Measurements from ENCODE around the gene PRDM16.

The PRDM16 gene

DNA sequence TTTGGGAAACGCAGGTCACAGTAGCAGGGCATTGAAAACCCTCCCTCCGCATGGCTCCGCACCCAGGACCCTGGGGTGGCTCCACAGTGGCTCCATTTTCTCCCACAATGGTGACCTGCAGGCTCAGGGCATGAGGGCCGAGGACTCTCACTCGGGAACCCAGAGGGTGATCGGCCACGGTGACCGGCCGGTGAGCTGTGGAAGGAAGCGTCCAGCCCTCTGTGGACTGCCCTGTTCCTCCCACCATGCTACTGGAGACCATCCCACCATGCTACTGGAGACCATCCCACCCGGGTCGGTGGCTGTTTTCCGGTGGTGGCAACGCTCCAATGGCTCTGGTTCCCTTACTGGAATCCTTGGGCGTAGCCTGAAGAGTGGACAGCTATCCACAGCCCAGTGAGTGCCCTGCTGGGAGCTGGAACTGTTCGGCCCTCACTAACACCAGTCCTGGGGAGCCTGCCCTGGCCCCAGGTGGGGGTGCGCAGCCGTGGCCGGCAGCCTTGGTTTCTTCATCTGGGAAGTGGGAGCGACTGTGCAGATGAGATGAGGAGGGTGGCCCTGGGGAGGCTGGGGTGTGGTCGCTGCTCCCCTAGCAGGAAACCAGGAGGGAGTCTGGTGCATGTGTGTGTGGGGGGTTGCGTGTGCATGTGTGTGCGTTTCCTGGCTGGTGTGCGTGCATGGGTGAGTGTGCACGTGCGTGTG is 59.6 kb downstream of the PRDM16 start:
- no peak for DNase-seq

DNA sequence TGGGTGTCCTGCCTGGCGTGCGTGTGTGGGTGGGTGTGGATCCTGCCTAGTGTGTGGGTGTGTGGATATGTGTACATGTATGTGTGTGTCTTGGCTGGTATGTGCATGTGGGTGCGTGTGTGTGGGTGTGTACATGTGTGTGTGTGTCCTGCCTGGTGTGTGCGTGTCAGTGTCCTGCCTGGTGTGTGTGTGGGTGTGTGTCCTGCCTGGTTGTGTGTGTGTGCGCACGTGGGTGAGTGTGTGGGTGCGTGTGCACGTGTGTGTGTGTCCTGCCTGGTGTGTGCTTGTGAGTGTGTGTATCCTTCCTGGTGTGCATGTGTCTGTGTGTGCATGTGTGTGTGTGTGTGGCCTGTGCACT is 60.1 kb downstream of the PRDM16 start:
- no peak for DNase-seq

DNA sequence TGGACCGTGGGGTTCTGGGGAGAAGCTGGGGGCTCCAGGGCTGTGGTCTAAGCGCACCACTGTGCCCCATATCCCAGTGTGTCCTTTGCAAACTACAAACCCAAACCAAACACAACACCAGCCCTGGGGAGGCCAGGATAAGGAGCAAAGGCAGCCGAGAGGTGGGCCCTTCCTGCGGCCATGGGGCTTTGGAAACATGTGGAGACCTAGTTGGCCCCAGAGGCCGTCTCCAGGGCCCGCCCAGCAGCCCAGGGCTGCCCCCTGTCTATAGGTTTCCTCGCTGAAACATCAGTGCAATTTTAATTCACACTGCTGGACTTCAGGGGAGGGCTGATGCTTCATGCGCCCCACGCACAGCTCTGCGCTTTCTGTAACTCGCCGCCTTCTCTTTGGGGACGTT is 61.3 kb downstream of the PRDM16 start:
- no peak for DNase-seq

DNA sequence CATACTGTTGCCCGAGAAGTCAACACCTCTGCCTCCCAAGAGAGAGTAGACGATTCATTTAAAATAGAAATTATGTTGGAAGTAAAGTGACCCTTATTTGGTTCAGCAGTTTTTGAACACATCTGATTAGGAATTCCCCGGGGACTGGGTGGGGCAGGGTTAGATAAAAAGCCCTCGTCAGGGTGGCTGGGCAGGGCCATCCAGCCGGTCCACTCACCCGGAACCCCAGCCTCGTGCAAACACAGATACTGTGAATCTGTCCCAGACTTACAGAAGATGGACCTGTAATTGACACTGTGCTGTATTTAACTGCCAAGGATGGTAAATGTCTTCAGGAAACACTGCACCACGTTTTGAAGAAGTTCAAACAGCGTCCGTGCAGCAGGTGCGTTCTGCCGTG is 63.7 kb downstream of the PRDM16 start:
- DNase-seq = no peak

DNA sequence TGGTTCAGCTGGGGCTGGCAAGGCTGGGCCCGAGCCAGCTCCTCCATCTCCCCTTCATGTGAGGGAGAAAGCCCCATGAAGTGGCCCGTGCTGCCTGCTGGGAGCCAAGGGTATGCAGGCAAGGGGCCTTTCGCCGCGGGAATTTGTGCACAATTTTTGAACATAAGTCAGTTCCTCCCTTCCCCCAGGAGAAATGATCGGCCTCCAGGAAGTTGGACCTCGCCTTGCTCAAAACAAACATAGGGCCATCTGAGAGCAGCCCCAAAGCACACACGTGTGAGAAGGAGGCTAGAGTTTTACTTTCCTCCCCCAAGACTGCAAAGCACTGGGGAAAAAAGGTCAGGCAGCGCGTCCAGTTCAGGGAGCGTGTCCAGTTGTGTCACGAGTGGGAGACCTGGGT is 64.7 kb downstream of the PRDM16 start:
- no peak for DNase-seq

DNA sequence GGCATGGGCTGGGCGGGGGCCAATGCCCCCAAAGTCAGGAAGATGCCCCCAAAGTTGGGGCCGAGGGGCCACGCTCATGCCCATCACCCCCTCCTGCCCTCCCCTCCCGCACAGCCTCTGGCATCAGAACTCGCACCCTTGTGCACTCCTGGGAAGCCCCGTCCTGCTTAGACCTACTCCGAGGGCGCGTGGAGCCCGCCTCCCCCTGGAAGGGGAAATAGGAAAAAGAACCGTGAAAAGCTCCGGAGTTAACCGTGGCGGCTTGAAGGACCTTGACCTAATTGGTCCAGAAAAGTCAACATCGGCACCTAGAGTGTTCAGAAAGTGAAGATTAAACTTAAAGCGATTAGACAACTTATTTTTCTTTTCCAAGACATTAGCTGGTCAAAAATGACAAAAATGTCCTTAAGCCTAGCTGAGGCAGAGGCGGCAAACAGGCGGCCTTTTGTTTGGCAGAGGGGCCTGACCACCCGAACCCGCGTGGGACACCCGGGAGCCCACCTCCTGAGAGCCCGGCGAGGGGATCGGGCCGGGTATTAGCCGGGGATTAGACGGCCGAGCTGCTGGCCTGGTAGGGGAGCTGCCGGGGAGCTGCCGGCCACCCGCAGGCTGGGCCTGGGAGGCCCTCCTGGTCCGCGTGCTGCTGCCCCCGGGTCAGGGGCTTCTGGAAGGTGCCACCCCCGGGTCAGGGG is 65.5 kb downstream of the PRDM16 start:
- DNase-seq = no peak

DNA sequence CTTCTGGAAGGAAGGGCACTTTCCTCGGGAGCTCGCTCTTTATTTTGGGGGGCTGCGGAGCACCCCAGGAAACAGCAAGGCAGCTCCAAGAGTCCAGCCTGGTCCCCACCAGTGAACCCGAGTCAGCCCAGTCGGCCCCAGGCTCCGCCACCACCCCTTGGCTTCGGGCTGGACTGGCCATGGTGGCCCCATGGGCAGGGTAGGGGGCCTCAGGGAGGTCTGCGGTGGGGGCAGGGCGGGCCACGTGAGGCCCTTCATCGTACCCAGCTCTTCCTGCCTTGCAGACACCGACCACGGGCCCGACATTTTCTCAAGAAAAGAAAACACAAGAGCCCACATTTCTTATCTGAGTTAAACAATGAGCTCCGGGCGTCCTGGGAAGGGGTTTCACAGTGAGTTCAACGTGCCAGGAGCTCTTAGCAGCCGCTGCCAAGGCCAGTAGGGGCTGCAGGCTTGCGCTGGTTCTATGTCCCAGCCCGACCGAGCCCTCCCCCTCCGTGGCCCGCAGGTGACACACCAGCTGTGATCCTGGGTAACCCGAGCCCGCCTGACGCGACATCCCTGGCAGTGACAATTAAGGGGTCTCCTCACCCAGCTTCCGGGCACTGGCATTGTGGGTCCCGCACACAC is 66.2 kb downstream of the PRDM16 start:
- DNase-seq = no peak

DNA sequence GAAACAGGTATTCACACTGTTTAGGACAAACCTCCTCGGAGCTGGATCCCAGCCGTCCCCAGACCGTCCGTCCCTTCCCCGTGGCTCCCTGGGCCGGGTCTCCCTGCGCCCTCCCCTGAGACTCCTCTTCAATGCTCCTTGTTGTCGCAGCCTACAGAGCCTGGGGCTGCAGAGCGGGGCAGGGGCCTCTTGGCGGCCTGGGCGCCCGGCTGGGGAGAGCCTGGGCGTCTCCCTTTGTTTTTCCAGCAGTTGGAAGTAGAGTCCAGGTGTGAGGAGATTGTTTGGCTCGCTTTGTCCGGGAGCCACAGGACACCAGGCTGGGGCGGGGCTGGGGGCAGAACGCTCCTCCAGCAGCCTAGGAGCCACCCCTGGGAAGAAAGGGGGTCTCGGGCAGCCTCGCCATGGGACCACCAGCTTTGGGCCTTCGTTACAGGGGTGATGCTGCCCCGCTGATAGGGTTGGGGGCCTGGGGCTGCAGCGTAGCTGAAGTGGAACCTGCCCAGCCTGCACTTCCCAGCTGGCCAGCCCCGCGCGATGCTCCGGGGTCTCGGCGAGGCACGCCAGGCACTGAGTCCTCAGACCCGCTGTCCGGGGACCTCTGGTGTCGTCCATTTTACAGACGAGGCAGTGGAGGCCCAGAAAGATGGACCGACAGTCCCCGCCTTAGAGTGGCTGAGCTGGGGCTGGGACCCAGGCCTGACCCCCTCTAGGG is 66.9 kb downstream of the PRDM16 start:
- DNase-seq = no peak

DNA sequence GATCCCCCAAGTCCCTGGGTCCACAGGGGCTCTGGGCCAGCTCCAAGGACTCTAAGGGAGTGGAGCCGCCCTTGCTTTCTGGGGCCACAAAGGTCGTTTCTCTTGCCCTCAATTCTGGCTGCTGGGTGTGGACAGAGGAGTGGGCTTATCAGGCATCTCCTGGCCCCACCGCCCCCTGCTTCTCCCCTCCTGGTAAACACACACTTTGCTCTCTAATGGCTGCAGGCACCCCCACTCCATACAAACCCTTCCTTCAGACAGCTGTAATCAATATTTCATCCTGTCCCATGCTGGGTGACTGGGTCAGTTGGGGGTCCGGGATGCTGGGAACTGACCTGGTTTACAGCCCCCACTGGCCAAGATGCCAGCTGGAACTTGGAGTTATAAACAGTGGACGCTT is 67.5 kb downstream of the PRDM16 start:
- no peak for DNase-seq

DNA sequence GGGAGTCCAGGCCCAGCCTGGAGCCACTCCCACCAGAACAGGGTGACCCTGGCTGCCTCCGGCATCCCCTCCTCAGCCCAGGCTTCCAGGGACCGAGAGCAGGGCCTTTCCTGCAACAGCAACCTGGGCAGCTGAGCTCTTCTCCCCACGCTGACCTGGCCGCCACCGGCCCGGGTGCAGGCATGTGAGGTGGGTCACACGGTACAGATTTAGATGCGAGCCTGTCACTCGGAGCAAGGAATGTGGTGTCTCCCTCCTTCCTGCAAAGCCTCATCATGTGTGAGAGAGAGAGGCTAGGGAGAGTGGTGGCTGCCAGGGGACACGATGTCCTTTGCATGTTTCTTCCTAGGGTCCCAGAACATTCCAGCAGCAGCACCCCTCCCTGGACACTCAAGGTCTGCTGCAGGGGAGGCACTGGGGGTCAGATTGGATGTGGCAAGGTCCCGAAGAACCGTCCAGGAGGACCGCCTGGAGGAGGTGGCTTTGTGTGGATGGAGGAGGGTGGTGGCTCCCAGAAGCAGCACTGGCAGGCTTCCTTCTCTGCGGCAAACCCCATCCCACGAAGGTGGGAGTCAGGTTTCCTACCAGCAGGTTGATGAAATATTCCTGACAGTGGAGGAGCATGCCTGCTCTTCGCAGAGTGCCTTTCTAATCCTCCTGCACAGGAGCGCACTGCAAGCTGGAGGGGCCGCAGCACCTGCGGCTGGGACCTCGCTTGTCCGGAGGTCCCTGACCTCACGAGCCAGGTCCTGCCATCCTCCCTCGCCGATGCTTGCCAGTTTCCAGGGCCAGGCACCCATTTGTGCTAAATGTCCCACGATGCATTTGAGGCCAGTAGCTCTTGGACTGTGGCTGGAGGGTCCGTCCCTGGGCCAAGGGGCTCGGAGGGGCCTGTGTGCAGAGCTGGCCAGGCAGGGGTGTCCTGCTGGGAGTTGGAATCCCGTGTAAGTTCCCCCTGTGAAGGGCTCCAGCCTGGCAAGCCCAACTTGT is 68.4 kb downstream of the PRDM16 start:
- no peak for DNase-seq

DNA sequence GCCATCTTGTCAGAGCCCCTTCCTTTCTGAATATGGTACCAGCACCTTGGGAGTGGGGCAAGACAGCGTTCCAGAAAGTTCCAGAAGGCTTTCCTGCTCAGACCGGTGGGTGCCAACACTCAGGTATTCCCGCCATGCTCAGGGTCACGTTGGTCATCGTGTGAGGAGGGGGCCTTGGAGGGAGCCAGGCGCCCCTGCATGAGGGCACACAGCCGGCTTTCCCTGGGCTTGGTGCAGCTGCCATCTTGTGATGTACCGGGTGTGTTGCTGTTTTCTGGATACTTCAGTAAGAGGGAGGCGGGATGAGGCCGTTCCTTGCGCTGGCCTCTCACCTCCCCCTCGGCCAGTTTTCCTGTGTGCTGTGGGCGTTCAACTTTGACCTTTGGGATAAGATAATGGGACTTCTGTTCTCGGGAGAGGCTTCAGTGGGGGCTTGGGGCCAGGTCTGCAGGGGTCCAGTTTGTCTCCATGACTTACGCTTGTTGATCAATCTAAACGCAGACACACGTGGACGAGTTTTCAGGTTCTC is 69.7 kb downstream of the PRDM16 start:
- DNase-seq = no peak

DNA sequence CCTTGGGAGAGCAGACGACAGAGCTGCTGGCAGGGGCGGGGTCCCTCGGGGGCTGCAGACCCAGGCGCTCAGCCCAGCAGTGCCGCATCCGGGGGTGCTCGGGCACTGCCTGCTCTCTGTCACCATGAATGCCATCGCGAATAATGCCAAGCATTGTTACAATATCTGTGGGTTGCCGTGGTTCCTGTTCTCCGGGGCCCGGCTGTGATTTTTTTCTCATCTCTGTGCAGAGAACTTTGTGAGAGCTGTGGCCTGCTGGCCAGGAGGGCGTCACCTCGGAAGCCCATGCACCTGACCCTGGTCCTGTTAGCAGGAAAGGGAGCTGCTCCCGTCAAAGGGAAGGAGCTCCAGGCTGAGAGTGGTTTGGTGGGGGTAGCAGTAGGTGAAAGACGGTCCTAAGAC is 70.4 kb downstream of the PRDM16 start:
- no peak for DNase-seq

DNA sequence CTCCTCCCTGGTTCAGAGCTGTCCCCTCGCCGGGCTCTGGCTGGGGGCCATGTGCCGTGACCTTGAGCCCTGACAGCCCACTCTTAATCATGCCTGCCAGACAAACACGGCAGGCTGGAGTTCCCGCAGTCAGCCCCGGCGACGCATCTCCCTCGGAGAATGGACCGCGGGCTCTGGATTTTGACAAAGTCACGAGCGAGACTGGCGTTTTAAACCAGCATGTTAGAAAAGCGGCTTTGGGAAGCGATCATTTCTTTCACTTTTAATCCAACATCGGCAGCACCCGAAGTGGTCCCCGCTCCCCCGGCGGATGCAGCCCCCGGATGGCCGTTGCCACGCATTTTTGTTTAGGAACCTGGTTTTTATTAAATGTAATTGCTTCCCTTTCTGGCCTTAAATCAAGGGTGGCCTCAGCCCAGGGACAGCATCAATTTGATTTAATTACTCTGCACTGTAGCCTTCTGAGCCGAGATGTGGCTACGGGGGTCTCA is 70.9 kb downstream of the PRDM16 start:
- no peak for DNase-seq

DNA sequence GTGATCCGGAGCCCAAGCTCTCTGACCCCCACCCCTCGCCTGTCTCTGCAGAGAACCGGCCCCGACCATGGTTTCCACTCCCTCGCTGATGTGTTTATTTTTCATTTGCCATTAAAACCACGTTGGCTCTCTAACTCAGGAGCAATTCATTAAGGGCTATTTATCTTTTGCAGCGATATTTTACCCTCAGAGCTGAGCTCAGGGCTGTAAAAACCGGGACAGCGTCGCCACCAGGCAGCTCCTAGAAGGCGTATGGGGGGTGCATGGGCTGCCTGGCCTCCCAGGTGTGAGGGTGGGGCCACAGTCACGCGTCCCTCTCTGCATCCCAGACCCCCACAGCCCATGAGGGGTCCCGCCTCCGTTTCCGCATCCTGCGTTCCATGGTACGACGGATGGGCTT is 71.4 kb downstream of the PRDM16 start:
- no peak for DNase-seq

DNA sequence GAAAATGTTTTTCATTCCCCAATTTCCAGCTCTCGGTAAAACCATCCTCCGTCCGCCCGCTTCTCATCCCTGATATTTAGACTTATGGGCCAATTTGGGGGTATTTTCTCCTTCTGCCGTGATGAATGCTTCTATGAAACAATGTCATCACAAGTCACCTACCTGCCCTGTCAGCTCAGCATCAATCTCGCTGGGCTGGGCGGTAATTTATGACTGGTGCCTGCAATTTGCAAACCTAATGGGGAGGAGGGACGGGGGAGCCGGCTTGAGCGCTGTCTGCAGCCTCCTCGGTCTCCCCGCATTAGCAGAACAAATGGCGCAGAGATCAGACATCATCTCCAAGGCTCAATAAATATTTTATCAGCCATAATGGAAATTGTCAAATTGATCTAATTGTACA is 72.1 kb downstream of the PRDM16 start:
- DNase-seq = no peak

DNA sequence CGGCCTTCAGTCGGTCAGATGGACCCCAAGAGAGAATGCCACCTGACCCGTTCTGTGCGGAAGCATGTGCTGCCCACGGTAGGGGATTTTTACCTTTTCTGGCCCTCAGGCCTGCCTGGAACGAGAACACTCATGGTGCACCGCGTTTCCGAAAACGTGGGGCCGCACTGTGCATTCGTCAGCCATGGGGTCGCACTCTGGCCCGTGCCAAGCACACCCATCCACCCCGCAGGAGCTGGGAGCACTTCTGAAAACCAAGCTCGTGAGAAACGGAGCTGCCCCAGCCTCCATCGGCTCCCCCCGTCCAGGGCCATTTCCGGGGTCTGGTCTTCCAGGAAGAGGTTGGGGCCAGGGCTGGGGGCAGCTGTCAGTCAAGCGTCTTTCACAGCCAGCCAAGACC is 72.8 kb downstream of the PRDM16 start:
- DNase-seq = no peak

DNA sequence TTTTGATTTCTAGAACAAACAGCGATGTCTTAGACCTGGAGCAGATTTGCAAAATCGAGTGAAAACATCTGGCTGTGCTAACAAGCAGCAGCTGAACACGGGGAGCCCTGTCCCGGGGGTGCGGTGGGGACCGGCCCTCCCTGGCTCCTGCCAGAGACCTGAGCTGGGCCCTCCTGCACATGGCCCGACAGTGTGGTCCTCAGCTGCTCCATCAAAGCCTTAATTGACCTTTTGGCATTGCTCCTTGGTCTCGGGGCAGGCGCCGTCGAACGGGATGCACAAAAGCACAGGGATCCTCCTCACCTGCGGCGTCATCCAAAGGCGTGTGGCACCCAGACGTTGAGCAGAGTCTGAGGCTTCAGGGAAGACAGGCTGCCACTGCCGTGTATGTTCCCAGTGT is 73.2 kb downstream of the PRDM16 start:
- no peak for DNase-seq

DNA sequence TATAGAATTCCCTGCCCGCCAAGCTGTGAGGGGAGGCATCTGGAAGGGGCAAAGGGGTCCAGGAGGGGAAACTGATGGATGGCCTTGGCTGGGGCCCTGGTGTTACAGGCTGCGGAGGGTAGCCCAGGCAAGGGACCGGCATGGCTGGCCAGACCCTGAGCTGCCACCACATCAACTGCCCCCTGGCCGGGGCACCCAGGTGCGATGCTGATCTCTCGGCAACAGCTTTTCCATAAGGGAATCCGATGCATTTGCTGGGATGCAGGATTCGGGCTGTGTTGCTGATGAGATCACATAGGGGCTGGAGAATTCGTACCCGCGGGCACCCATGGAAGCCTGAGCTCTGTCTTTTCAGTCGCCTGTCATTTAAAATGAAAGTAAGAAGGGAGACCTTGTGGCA is 73.7 kb downstream of the PRDM16 start:
- DNase-seq = no peak

DNA sequence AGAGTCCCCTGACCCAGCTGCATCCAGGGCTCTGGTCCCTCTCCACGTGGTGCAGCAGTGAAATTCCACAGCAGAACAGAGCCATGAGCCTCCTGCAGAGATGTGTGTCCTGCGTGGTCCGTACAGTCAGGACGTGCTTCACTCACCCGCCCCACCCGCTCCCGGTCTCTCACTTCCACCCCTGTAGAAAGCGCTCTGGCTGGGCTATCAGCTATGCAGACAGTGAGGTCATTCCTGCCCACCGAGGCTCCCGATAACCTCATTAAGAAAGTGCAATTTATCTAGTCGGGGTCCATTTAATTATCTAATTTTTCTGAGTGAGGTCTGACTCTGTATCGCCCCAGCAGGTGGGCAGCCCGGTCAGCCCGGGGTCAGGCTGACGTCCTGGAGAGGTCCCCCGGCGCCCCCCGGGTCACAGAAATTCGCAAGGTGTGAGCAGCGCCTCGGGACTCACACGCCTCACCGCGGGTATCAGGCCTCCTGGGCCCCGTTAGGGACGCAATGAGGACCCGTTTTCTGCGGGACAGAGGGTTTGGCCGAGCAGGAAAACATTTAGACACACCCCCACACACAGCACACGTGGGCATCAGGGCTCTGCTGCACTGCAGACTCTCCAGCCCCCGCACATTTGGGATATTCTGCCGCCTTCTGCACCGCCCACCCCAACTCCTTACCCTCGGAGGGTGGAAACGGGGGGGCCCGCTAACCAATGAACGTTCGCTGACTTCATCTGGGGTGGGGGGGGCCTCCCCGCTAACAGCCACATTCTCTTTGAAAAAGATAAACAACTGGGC is 76.7 kb downstream of the PRDM16 start:
- DNase-seq = no peak

DNA sequence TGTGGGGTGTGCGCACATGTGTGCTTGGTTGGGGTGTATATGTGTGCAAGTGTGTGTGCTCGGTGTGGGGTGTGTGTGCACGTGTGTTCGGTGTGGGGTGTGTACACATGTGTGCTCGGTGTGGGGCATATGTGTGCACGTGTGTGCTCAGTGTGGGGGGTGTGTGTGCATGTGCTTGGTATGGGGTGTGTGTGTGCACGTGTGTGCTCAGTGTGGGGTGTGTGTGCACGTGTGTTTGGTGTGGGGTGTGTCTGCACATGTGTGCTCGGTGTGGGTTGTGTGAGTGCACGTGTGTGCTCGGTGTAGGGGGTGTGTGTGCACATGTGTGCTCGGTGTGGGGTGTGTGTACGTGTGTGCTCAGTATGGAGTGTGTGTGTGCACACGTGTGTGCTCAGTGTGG is 77.5 kb downstream of the PRDM16 start:
- DNase-seq = no peak

DNA sequence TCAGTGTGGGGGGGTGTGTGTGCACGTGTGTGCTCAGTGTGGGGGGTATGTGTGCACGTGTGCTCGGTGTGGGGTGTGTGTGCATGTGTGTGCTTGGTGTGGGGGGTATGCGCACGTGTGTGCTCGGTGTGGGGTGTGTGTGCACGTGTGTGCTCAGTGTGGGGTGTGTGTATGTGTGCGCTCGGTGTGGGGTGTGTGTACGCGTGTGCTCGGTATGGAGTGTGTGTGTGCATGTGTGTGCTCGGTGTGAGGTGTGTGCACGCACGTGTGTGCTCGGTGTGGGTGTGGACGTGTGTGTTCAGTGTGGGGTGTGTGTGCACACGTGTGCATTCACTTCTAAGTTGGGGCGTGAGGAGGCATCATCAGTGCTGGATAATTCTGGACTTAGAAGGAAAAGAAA is 77.9 kb downstream of the PRDM16 start:
- no peak for DNase-seq
